Skeletal muscle satellite cell (primary cell): ENCODE data around the gene CA5B.
A peak's percentile ranks its signal among the peaks of the same experiment; 100 is the strongest.
"Not testable (repeated sequence)": the region's sequence is repeated elsewhere in the genome, so short reads cannot be mapped to it uniquely, and the experiment has no call there.

ENCODE experiments used
- H3K27me3 ChIP-seq: 2 replicates; pipeline ENCODE4 v1.7.0; 2013; ENCODE audit warnings: low read length; ENCODE audit not compliant: control insufficient read depth, insufficient read depth
- H3K36me3 ChIP-seq: 2 replicates; pipeline ENCODE4 v1.7.0; 2013; ENCODE audit warnings: mild to moderate bottlenecking, control low read depth, low read length; ENCODE audit not compliant: insufficient read depth
- H3K4me1 ChIP-seq: 2 replicates; pipeline ENCODE4 v1.7.0; 2013; ENCODE audit warnings: low read length; ENCODE audit not compliant: control insufficient read depth, insufficient read depth
- H3K4me2 ChIP-seq: 2 replicates; pipeline ENCODE4 v1.7.0; 2013; ENCODE audit warnings: mild to moderate bottlenecking, low read length
- H3K4me3 ChIP-seq: 2 replicates; pipeline ENCODE4 v1.7.0; 2013; ENCODE audit warnings: low read length
- H3K9ac ChIP-seq: 2 replicates; pipeline ENCODE4 v1.7.0; 2013; ENCODE audit warnings: mild to moderate bottlenecking, low read depth, low read length, moderate library complexity
- H3K9me3 ChIP-seq: replicated peaks from 2 replicates; pipeline ENCODE4 v1.7.0; 2013; ENCODE audit warnings: mild to moderate bottlenecking, control low read depth, low read length

The CA5B gene

GRCh38 chrX:15749642-15750610, 11.9 kb downstream of the CA5B start:
- Histone ChIP-seq H3K36me3 (no peaks in the 10 kb centered on the region), H3K27me3 (no peaks in the 10 kb centered on the region), H3K4me3 (no peak overlapping the region), H3K9me3 (no peaks in the 10 kb centered on the region), H3K4me2 (peak overlapping the region; percentile 19), H3K9ac (peak overlapping the region; percentile 75), H3K4me1 (peaks cover 28% of the 10 kb centered on the region)

- H3K4me3 ChIP-seq, result no peak overlapping the region
- no peaks in the 10 kb centered on the region for H3K36me3 ChIP-seq
- H3K27me3 ChIP-seq, result no peaks in the 10 kb centered on the region
- peaks cover 28% of the 10 kb centered on the region for H3K4me1 ChIP-seq
- no peaks in the 10 kb centered on the region for H3K9me3 ChIP-seq
- H3K4me2 ChIP-seq, result peak overlapping the region; percentile 29
- H3K9ac ChIP-seq, result peak overlapping the region; percentile 75
Measured at GRCh38 chrX:15750611-15751154, 12.6 kb downstream of the CA5B start.

- peak overlapping the region; percentile 75 for H3K9ac ChIP-seq
Measured at GRCh38 chrX:15751155-15751819, 13.2 kb downstream of the CA5B start.

GRCh38 chrX:15755091-15755490, 17.0 kb downstream of the CA5B start:
- Histone ChIP-seq H3K27me3 (no peaks in the 10 kb centered on the region), H3K9me3 (no peaks in the 10 kb centered on the region), H3K4me1 (peaks cover 20% of the 10 kb centered on the region), H3K4me3 (no peak overlapping the region), H3K4me2 (no peak overlapping the region), H3K9ac (no peak overlapping the region), H3K36me3 (no peaks in the 10 kb centered on the region)

More at GRCh38 chrX:15751155-15751819, 13.2 kb downstream of the CA5B start:
- Histone ChIP-seq H3K27me3 (no peaks in the 10 kb centered on the region), H3K4me2 (peak overlapping the region; percentile 29), H3K9me3 (no peaks in the 10 kb centered on the region), H3K4me3 (no peak overlapping the region), H3K4me1 (peaks cover 28% of the 10 kb centered on the region), H3K36me3 (no peaks in the 10 kb centered on the region)

- Histone ChIP-seq H3K36me3 (no peaks in the 10 kb centered on the region), H3K27me3 (no peaks in the 10 kb centered on the region), H3K9me3 (no peaks in the 10 kb centered on the region), H3K4me1 (no peaks in the 10 kb centered on the region), H3K9ac (no peak overlapping the region), H3K4me2 (no peak overlapping the region), H3K4me3 (no peak overlapping the region)
Measured at GRCh38 chrX:15758140-15758539, 20.1 kb downstream of the CA5B start.

- not testable (repeated sequence) for H3K4me1 ChIP-seq, H3K36me3 ChIP-seq, H3K4me3 ChIP-seq, H3K27me3 ChIP-seq, H3K9me3 ChIP-seq, H3K9ac ChIP-seq, H3K4me2 ChIP-seq
Measured at GRCh38 chrX:15759886-15760285, 21.8 kb downstream of the CA5B start.

GRCh38 chrX:15761564-15762191, 23.6 kb downstream of the CA5B start:
- Histone ChIP-seq H3K9ac (no peak overlapping the region), H3K4me3 (no peak overlapping the region), H3K4me1 (no peaks in the 10 kb centered on the region), H3K27me3 (no peaks in the 10 kb centered on the region), H3K4me2 (no peak overlapping the region), H3K36me3 (no peaks in the 10 kb centered on the region), H3K9me3 (no peaks in the 10 kb centered on the region)

- Histone ChIP-seq H3K4me3 (no peak overlapping the region), H3K27me3 (no peaks in the 10 kb centered on the region), H3K4me1 (no peaks in the 10 kb centered on the region), H3K4me2 (no peak overlapping the region), H3K9ac (no peak overlapping the region), H3K36me3 (peaks cover 6% of the 10 kb centered on the region), H3K9me3 (no peaks in the 10 kb centered on the region)
Measured at GRCh38 chrX:15769300-15769954, 31.4 kb downstream of the CA5B start.

- Histone ChIP-seq H3K27me3 (no peaks in the 10 kb centered on the region), H3K36me3 (peaks cover 15% of the 10 kb centered on the region), H3K9ac (no peak overlapping the region), H3K4me1 (no peaks in the 10 kb centered on the region), H3K4me2 (no peak overlapping the region), H3K9me3 (no peaks in the 10 kb centered on the region), H3K4me3 (no peak overlapping the region)
Measured at GRCh38 chrX:15781961-15782699, 44.1 kb downstream of the CA5B start.

- H3K36me3 ChIP-seq, result peaks cover 11% of the 10 kb centered on the region
- no peak overlapping the region for H3K4me3 ChIP-seq
- peaks cover 4% of the 10 kb centered on the region for H3K4me1 ChIP-seq
- H3K9me3 ChIP-seq, result no peaks in the 10 kb centered on the region
- H3K4me2 ChIP-seq, result no peak overlapping the region
- H3K9ac ChIP-seq, result no peak overlapping the region
- no peaks in the 10 kb centered on the region for H3K27me3 ChIP-seq
Measured at GRCh38 chrX:15785176-15785750, 47.2 kb downstream of the CA5B start.
